Measurements from ENCODE around the gene NAV3. TPM values are rescaled to one million over a fixed set of nuclear protein-coding genes. Genes with fewer than 3 reads are reported as not detected.

Gene NAV3
- total RNA-seq, 4 donors from 2014 or later = 32.0 to 60.5 (median 35.8) TPM

GRCh38 chr12:78004249-78005093, 173.8 kb downstream of the NAV3 start:
- WGBS, 2 donors = 80 to 81% methylated on average over 3 of the region's 3 CpGs
- no peak overlapping the region for H3K4me3 ChIP-seq
- H3K36me3 ChIP-seq = peaks cover 0 to 8% (median 0%) of the 10 kb centered on the region in 3 donors
- no peak overlapping the region for H3K27ac ChIP-seq
- H3K9me3 ChIP-seq = no peaks in the 10 kb centered on the region
- TF ChIP-seq POLR2A (IDR thresholded peaks at IDR 0.05) (no peak), CTCF (IDR thresholded peaks at IDR 0.05) (no peak), EP300 (IDR thresholded peaks at IDR 0.05) (no peak)
- H3K4me1 ChIP-seq = no peaks in the 10 kb centered on the region
- H3K27me3 ChIP-seq = no peaks in the 10 kb centered on the region
- DNase-seq (ENCODE audit: low spot score in 2 of 2) = no peak

DNA sequence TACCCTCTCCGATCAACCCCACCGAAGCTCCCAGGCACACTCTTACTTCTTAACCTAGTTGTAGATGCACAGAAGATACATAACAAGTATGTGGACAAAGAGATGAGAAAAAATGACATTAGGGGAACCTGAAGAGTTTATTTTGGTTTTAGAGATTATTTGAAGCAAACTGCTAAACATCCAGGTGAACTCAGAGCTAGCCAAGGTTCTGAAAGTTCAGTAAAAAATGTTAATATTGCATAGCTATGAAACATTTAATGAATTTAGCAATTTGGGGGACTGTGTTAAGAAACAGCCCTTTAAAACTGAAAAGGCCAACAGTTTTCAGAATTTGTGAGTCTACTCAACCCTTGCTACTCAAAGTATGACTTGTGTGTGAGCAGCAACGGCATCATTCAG, 174.4 kb downstream of the NAV3 start:
- Histone ChIP-seq H3K4me1 (no peaks in the 10 kb centered on the region), H3K4me3 (no peak overlapping the region), H3K27me3 (no peaks in the 10 kb centered on the region), H3K36me3 (peaks cover 0 to 8% (median 0%) of the 10 kb centered on the region in 3 donors), H3K9me3 (no peaks in the 10 kb centered on the region), H3K27ac (no peak overlapping the region)
- 94 to 95% methylated on average over 3 of the region's 3 CpGs for WGBS, 2 donors
- TF ChIP-seq CTCF (IDR thresholded peaks at IDR 0.05) (no peak), POLR2A (IDR thresholded peaks at IDR 0.05) (no peak), EP300 (IDR thresholded peaks at IDR 0.05) (no peak)
- no peak for DNase-seq (ENCODE audit: low spot score in 2 of 2)

DNA sequence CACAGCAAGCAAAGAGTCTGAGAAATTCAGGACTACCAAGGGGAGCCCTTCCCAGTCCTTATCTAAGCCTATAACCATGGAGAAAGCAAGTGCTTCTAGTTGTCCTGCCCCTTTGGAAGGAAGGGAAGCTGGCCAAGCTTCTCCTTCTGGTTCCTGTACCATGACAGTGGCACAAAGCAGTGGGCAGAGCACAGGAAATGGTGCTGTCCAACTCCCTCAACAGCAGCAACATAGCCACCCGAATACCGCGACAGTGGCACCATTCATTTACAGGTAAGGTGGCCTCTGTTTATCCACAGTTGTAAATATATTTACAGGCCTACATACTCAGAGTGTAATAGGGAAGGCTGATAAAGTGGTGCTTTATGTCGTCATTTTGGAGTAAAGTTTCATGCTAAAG, 176.5 kb downstream of the NAV3 start:
- Histone ChIP-seq H3K9me3 (no peaks in the 10 kb centered on the region), H3K27me3 (no peaks in the 10 kb centered on the region), H3K36me3 (peaks cover 0 to 8% (median 0%) of the 10 kb centered on the region in 3 donors), H3K4me3 (no peak overlapping the region), H3K4me1 (no peaks in the 10 kb centered on the region), H3K27ac (no peak overlapping the region)
- 93 to 98% methylated on average over 4 of the region's 4 CpGs for WGBS, 2 donors
- TF ChIP-seq EP300 (IDR thresholded peaks at IDR 0.05) (no peak), CTCF (IDR thresholded peaks at IDR 0.05) (no peak), POLR2A (IDR thresholded peaks at IDR 0.05) (no peak)
- no peak for DNase-seq (ENCODE audit: low spot score in 2 of 2)

- 85 to 88% methylated on average over 3 of the region's 3 CpGs for WGBS, 2 donors
- H3K4me3 ChIP-seq = no peak overlapping the region
- TF ChIP-seq EP300 (IDR thresholded peaks at IDR 0.05) (no peak), CTCF (IDR thresholded peaks at IDR 0.05) (no peak), POLR2A (IDR thresholded peaks at IDR 0.05) (no peak)
These were observed 178.3 kb downstream of the NAV3 start for GRCh38 chr12:78009031-78009430.

GRCh38 chr12:78018171-78018910, 187.6 kb downstream of the NAV3 start:
- H3K27ac ChIP-seq = no peak overlapping the region
- H3K4me3 ChIP-seq = no peak overlapping the region
- H3K9me3 ChIP-seq = no peaks in the 10 kb centered on the region
- 43 to 55% methylated on average over 4 of the region's 4 CpGs for WGBS, 2 donors
- H3K27me3 ChIP-seq = no peaks in the 10 kb centered on the region
- no peaks in the 10 kb centered on the region for H3K36me3 ChIP-seq
- no peak for TF ChIP-seq POLR2A (IDR thresholded peaks at IDR 0.05)
- no peak for TF ChIP-seq EP300 (IDR thresholded peaks at IDR 0.05)
- no peak for TF ChIP-seq CTCF (IDR thresholded peaks at IDR 0.05)
- H3K4me1 ChIP-seq = no peaks in the 10 kb centered on the region
- DNase-seq (ENCODE audit: low spot score in 2 of 2) = no peak

More at GRCh38 chr12:78009031-78009430, 178.3 kb downstream of the NAV3 start:
- Histone ChIP-seq H3K9me3 (no peaks in the 10 kb centered on the region), H3K4me1 (no peaks in the 10 kb centered on the region), H3K27ac (no peak overlapping the region), H3K27me3 (no peaks in the 10 kb centered on the region), H3K36me3 (peaks cover 0 to 8% (median 0%) of the 10 kb centered on the region in 3 donors)
- no peak for DNase-seq (ENCODE audit: low spot score in 2 of 2)
